Rectal smooth muscle tissue (tissue), 1 donor: ENCODE results near the gene MTX1.
A peak's percentile ranks its signal among the peaks of the same experiment; 100 is the strongest.

Experiments used
- H3K27ac ChIP-seq: one replicate; pipeline ENCODE4 v1.7.0; 2013; ENCODE audit warnings: low read depth, low read length, inconsistent platforms
- H3K27me3 ChIP-seq: one replicate; pipeline ENCODE4 v1.7.0; 2013; ENCODE audit warnings: low read length; ENCODE audit not compliant: control insufficient read depth, insufficient read depth
- H3K36me3 ChIP-seq: one replicate; pipeline ENCODE4 v1.7.0; 2013; ENCODE audit warnings: low read length; ENCODE audit not compliant: control insufficient read depth, insufficient read depth
- H3K4me1 ChIP-seq: one replicate; pipeline ENCODE4 v1.7.0; 2013; ENCODE audit warnings: low read length; ENCODE audit not compliant: control insufficient read depth, insufficient read depth
- H3K4me3 ChIP-seq: one replicate; pipeline ENCODE4 v1.7.0; 2013; ENCODE audit warnings: low read length
- H3K9ac ChIP-seq: one replicate; pipeline ENCODE4 v1.7.0; 2013; ENCODE audit warnings: low read length

MTX1 gene

DNA sequence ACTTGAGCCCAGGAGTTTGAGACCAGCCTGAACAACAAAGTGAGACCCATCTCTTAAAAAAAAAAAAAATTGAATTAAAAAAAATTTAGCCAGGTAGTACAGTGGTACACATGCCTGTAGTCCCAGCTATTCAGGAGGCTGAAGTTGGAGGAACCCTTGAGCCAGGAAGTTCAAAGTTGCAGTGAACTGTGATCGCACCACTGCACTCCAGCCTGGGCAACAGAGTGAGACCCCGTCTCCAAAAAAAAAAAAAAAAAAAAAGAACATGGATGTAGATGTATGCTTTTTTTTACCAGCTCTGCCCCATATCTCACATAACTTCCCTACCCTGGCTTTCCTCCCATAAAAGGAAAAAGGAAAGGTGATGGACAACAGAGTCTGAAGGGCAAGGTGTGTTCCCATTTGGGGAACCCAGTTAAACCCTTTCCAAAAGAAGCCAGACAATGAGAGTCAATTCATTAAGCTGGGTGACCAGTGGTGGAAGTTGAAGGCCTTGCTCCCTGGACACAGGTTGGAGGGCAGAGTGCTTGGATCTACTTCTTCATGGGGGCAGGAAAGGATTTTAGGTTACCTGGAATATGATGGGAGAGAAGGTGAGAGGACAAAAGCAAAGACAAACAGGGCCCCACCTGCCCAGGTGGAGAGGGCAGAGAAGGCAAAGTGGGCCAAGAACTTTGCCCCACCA, 38.3 kb upstream of the MTX1 start:
- H3K4me1 ChIP-seq: peaks cover 11% of the 10 kb centered on the region
- peaks cover 5% of the 10 kb centered on the region for H3K27me3 ChIP-seq
- peaks cover 3% of the 10 kb centered on the region for H3K36me3 ChIP-seq
- H3K9ac ChIP-seq: no peak overlapping the region
- no peak overlapping the region for H3K27ac ChIP-seq
- H3K4me3 ChIP-seq: no peak overlapping the region

GRCh38 chr1:155170806-155171205, 37.7 kb upstream of the MTX1 start:
- no peak overlapping the region for H3K27ac ChIP-seq
- H3K4me3 ChIP-seq: no peak overlapping the region
- peaks cover 3% of the 10 kb centered on the region for H3K36me3 ChIP-seq
- peaks cover 11% of the 10 kb centered on the region for H3K4me1 ChIP-seq
- H3K27me3 ChIP-seq: peaks cover 5% of the 10 kb centered on the region
- H3K9ac ChIP-seq: no peak overlapping the region

GRCh38 chr1:155171836-155172731, 36.4 kb upstream of the MTX1 start:
- H3K4me3 ChIP-seq: peak overlapping the region; percentile 92
- peak overlapping the region; percentile 97 for H3K27ac ChIP-seq
- H3K36me3 ChIP-seq: peaks cover 3% of the 10 kb centered on the region
- H3K4me1 ChIP-seq: peaks cover 15% of the 10 kb centered on the region
- peak overlapping the region; percentile 85 for H3K9ac ChIP-seq
- H3K27me3 ChIP-seq: peaks cover 5% of the 10 kb centered on the region

GRCh38 chr1:155172732-155173477, 35.6 kb upstream of the MTX1 start, which contains the start of gene KRTCAP2:
Gene KRTCAP2, minus strand, starts transcription at chr1:155173304. Its CDS starts 80 bp downstream, at chr1:155173224.
- H3K4me1 ChIP-seq: peaks cover 11% of the 10 kb centered on the region
- peaks cover 3% of the 10 kb centered on the region for H3K36me3 ChIP-seq
- H3K9ac ChIP-seq: peak within 1 kb of the TSS; percentile 85
- peak within 1 kb of the TSS; percentile 92 for H3K4me3 ChIP-seq
- H3K27me3 ChIP-seq: peaks cover 5% of the 10 kb centered on the region
- H3K27ac ChIP-seq: peak within 1 kb of the TSS; percentile 97

GRCh38 chr1:155173478-155174323, 34.8 kb upstream of the MTX1 start, which contains the start of gene TRIM46:
Gene TRIM46, plus strand, starts transcription at chr1:155173849. Its CDS starts 118 bp downstream, at chr1:155173967.
- Histone ChIP-seq H3K4me1 (peaks cover 11% of the 10 kb centered on the region), H3K4me3 (peak within 1 kb of the TSS; percentile 92), H3K9ac (peak within 1 kb of the TSS; percentile 85), H3K27ac (peak within 1 kb of the TSS; percentile 97), H3K27me3 (peaks cover 5% of the 10 kb centered on the region), H3K36me3 (peaks cover 3% of the 10 kb centered on the region)

- peaks cover 5% of the 10 kb centered on the region for H3K27me3 ChIP-seq
- H3K27ac ChIP-seq: no peak overlapping the region
- peak overlapping the region; percentile 25 for H3K4me3 ChIP-seq
- no peak overlapping the region for H3K9ac ChIP-seq
- peaks cover 3% of the 10 kb centered on the region for H3K36me3 ChIP-seq
- H3K4me1 ChIP-seq: peaks cover 11% of the 10 kb centered on the region
These were observed 33.9 kb upstream of the MTX1 start for GRCh38 chr1:155174324-155175280.

GRCh38 chr1:155175281-155175926, 33.1 kb upstream of the MTX1 start:
- peaks cover 11% of the 10 kb centered on the region for H3K4me1 ChIP-seq
- no peak overlapping the region for H3K9ac ChIP-seq
- H3K27me3 ChIP-seq: peaks cover 5% of the 10 kb centered on the region
- H3K27ac ChIP-seq: no peak overlapping the region
- H3K4me3 ChIP-seq: no peak overlapping the region
- H3K36me3 ChIP-seq: no peaks in the 10 kb centered on the region

DNA sequence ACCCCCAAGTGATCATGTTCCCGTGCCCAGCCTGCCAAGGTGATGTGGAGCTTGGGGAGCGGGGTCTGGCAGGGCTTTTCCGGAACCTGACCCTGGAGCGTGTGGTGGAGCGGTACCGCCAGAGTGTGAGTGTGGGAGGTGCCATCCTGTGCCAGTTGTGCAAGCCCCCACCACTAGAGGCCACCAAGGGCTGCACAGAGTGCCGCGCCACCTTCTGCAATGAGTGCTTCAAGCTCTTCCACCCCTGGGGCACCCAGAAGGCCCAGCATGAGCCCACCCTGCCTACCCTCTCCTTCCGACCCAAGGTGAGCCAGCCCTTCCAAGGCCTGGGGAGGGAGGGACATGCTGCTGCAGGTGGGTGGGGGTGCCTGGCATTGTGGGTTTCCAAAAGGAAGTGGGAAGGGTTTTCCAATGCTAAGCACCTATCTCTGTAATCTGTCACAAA, 32.5 kb upstream of the MTX1 start:
- Histone ChIP-seq H3K4me1 (peaks cover 11% of the 10 kb centered on the region), H3K4me3 (no peak overlapping the region), H3K27ac (no peak overlapping the region), H3K9ac (no peak overlapping the region), H3K27me3 (peaks cover 5% of the 10 kb centered on the region), H3K36me3 (no peaks in the 10 kb centered on the region)

DNA sequence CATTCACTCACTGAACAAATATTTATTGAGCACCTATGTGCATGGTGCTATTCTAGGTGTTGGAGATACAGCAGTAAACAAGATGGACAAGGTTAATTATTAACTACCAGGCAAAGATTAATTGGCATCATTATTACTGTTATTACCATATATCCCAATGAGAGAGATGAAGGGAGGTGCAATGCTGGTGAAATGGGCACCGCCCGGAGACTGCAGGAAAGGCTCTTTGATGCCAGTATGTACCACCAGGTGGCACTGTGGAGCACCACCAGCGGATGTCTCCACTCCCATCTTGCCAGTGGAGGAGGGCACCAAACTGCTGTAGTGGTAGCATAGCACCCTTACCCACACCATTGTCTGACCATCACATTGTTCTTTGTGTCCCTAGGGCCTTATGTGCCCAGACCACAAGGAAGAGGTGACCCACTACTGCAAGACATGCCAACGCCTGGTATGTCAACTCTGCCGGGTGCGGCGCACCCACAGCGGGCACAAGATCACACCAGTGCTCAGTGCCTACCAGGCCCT, 31.9 kb upstream of the MTX1 start:
- Histone ChIP-seq H3K27ac (no peak overlapping the region), H3K9ac (no peak overlapping the region)

GRCh38 chr1:155177192-155177917, 31.1 kb upstream of the MTX1 start:
- Histone ChIP-seq H3K36me3 (no peaks in the 10 kb centered on the region), H3K4me1 (peaks cover 7% of the 10 kb centered on the region), H3K9ac (no peak overlapping the region), H3K4me3 (no peak overlapping the region), H3K27me3 (peaks cover 5% of the 10 kb centered on the region), H3K27ac (no peak overlapping the region)

More for the DNA sequence above, 31.9 kb upstream of the MTX1 start:
- Histone ChIP-seq H3K27me3 (peaks cover 5% of the 10 kb centered on the region), H3K4me3 (no peak overlapping the region), H3K36me3 (no peaks in the 10 kb centered on the region), H3K4me1 (peaks cover 11% of the 10 kb centered on the region)
